Erythroblast (primary cell): ENCODE results near the gene F12.

ENCODE experiments used
- GATA1 ChIP-seq: IDR thresholded peaks from 2 replicates; pipeline ENCODE4 v1.6.1; 2011; ENCODE audit warnings: low read depth, mild to moderate bottlenecking, control low read depth, low read length, moderate library complexity
- POLR2A ChIP-seq: IDR thresholded peaks from 2 replicates; pipeline ENCODE4 v1.6.1; 2011; ENCODE audit warnings: mild to moderate bottlenecking, low read length

- no peak for TF ChIP-seq POLR2A
- no peak for TF ChIP-seq GATA1
Observed at GRCh38 chr5:177366528-177367322, 42.6 kb downstream of the F12 start.
